Measurements from ENCODE around the gene AGRN. TPM values are rescaled to one million over a fixed set of nuclear protein-coding genes. Genes with fewer than 3 reads are reported as not detected.

The AGRN gene
- total RNA-seq, 1 experiment from 2014 or later: 175 TPM

DNA sequence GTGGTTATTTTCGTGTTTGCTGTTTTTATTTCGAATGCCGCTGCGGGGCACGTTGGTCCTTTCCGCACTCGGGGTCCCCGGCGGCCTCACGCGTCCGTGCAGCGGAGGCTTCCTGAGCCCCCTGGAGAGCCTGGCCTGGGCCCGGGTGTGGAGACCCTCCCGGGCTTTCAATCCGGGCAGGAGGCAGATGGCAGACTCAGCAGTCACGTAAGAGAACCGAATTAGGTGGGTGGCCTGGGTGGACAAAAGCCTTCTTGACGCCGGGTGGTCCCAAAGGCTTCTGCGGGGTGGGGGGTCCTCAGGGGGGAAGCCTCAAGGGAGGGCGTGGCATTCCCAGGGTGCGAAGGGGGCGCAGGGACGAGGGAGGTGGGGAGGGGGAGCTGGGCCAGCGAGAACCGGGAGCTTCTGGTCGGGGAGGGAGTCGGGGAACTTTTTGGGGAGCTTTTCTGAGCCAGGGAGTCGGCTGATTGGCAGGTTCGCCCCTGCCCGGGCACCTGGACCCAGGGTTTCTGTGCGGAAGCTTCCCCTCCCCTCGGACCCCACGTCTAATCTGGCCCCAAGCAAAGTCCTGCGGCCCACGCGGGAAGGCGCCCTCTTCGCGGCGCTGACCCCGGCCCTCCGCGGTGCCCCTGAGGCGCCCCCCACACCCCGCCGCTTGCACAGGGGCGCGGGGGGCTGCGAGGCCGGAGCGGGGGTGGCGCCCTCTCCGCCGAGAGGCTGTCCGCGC lies 18.7 kb upstream of the AGRN start:
- Histone ChIP-seq H3K18ac (ENCODE audit: insufficient read length, low read depth, low read length) (peak overlapping the region; percentile 12), H3K27ac (ENCODE audit: insufficient read length, low read depth, low read length) (no peak overlapping the region), H3K9me3 (ENCODE audit: control insufficient read depth, low read depth, low read length) (no peaks in the 10 kb centered on the region), H4K91ac (ENCODE audit: insufficient read length, low read depth, low read length) (no peak overlapping the region), H2BK20ac (ENCODE audit: low read depth, low read length, poor library complexity, severe bottlenecking) (no peak overlapping the region), H2BK15ac (ENCODE audit: low read depth, low read length) (no peak overlapping the region), H3T11ph (ENCODE audit: low read length) (no peak overlapping the region), H2BK12ac (ENCODE audit: insufficient read length, low read depth, low read length) (peak overlapping the region; percentile 27), H3K4me1 (ENCODE audit: insufficient read depth, low read length) (0 out of 2 replicates have a peak, but pooled peaks cover 1% of the 10 kb centered on the region), H3K14ac (ENCODE audit: insufficient read depth, low read length) (peak overlapping the region; percentile 52), H3K4me2 (ENCODE audit: insufficient read depth, insufficient read length, low read length) (peak overlapping the region; percentile 25), H3K23me2 (ENCODE audit: insufficient read length, low read depth, low read length, poor library complexity, severe bottlenecking) (peaks cover 20% of the 10 kb centered on the region), H3K56ac (ENCODE audit: insufficient read length, low read depth, low read length) (no peak overlapping the region), H4K20me1 (ENCODE audit: control insufficient read depth, insufficient read depth, insufficient read length) (no peaks in the 10 kb centered on the region), H3K79me2 (ENCODE audit: insufficient read depth, low read length) (no peaks in the 10 kb centered on the region), H4K5ac (ENCODE audit: insufficient read length, low read depth, low read length) (no peak overlapping the region), H3K9ac (ENCODE audit: extremely low read depth, insufficient read length, low read length) (no peak overlapping the region), H3K27me3 (ENCODE audit: insufficient read depth, low read length) (peaks cover 37% of the 10 kb centered on the region; the same call in 1 of the 2 replicates), H2BK120ac (ENCODE audit: low read depth, low read length, poor library complexity, severe bottlenecking) (no peak overlapping the region), H2AFZ (ENCODE audit: low read length) (no peak overlapping the region), H4K8ac (replicated peaks; ENCODE audit: insufficient read length, low read depth, low read length) (no peak overlapping the region), H2AK5ac (ENCODE audit: insufficient read length, low read length) (no peak overlapping the region), H3K4ac (ENCODE audit: low read depth, low read length) (no peak overlapping the region; the same call in 1 of the 2 replicates), H2BK5ac (ENCODE audit: insufficient read length, low read length) (no peak overlapping the region), H3K79me1 (ENCODE audit: insufficient read depth, low read depth, low read length, poor library complexity, severe bottlenecking) (no peaks in the 10 kb centered on the region), H3K23ac (ENCODE audit: insufficient read length, low read depth, low read length) (no peak overlapping the region)
- peak; percentile 51 for DNase-seq
- H3K4me1 Mint-ChIP-seq: peaks cover 13 to 30% of the 10 kb centered on the region in 2 experiments
- H3K36me3 Mint-ChIP-seq (ENCODE audit: insufficient read depth in 1 of 3, low read depth in 3 of 3): no peaks in the 10 kb centered on the region
- WGBS (ENCODE audit: extremely low coverage, insufficient read length, low lambda C conversion rate): no CpG with 5 or more reads among the region's 58 CpGs
- H3K4me3 Mint-ChIP-seq: peak overlapping the region; percentile 49 to 84
- TF ChIP-seq, protein P1, sequence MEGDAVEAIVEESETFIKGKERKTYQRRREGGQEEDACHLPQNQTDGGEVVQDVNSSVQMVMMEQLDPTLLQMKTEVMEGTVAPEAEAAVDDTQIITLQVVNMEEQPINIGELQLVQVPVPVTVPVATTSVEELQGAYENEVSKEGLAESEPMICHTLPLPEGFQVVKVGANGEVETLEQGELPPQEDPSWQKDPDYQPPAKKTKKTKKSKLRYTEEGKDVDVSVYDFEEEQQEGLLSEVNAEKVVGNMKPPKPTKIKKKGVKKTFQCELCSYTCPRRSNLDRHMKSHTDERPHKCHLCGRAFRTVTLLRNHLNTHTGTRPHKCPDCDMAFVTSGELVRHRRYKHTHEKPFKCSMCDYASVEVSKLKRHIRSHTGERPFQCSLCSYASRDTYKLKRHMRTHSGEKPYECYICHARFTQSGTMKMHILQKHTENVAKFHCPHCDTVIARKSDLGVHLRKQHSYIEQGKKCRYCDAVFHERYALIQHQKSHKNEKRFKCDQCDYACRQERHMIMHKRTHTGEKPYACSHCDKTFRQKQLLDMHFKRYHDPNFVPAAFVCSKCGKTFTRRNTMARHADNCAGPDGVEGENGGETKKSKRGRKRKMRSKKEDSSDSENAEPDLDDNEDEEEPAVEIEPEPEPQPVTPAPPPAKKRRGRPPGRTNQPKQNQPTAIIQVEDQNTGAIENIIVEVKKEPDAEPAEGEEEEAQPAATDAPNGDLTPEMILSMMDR (conservative IDR thresholded peaks at IDR 0.05): no peak
- H3K27me3 Mint-ChIP-seq (ENCODE audit: low read depth): peaks cover 72% of the 10 kb centered on the region
- no peaks in the 10 kb centered on the region for H3K9me3 Mint-ChIP-seq
- no peak overlapping the region for H3K27ac Mint-ChIP-seq

All from H9 (cell line).